Right atrium auricular region (tissue), 2 donors: ENCODE measurements around the gene IMP4. TPM values are rescaled to one million over a fixed set of nuclear protein-coding genes. Genes with fewer than 3 reads are reported as not detected.

Experiments
- DNase-seq: peaks from one replicate; pipeline ENCODE4 v3.0.0-alpha.2; 2019; ENCODE audit warnings: low spot score
- H3K27ac ChIP-seq, 2 donors: fragments of 200-600 bp; sonication (generic); 1 replicate in 1 of 2; 2 replicates in 1 of 2; pipeline ENCODE4 v1.5.1; 2016 to 2019
- H3K27me3 ChIP-seq, 2 donors: fragments of 200-600 bp; sonication (generic); one replicate each; pipeline versions ENCODE4 v1.5.1 to v1.6.0; 2017 to 2019
- H3K36me3 ChIP-seq: fragments of 200-600 bp; sonication (generic); one replicate; pipeline ENCODE4 v1.5.1; 2016
- H3K4me1 ChIP-seq, 2 donors: fragments of 200-600 bp; sonication (generic); one replicate each; pipeline versions ENCODE4 v1.5.1 to v1.6.0; 2017 to 2019
- H3K4me3 ChIP-seq, 2 donors: fragments of 200-600 bp; sonication (generic); 1 replicate in 1 of 2; 2 replicates in 1 of 2; pipeline ENCODE4 v1.5.1; 2017 to 2019; ENCODE audit warnings: mild to moderate bottlenecking in 1 of 2, moderate library complexity in 1 of 2
- H3K9me3 ChIP-seq, 2 donors: fragments of 200-600 bp; sonication (generic); one replicate each; pipeline ENCODE4 v1.5.1; 2019
- total RNA-seq, 2 donors: library from RNA; depleted of rRNA; stranded (reverse); fragments of >200 nt; gene quantifications; one replicate each; pipeline ENCODE4 v1.1.0, GENCODE V29; 2016
- TF ChIP-seq, protein P1 (sequence below), 2 donors: fragments of 200-600 bp; sonication (generic); IDR thresholded peaks; one replicate each; pipeline ENCODE4 v1.5.1; 2019; ENCODE audit warnings: antibody characterized with exemption in 2 of 2

The IMP4 gene
- total RNA-seq, 2 donors from 2014 or later: 66.6 to 86.9 TPM

GRCh38 chr2:130373808-130374365 is 31.2 kb downstream of the IMP4 start:
- no peak for DNase-seq
- no peaks in the 10 kb centered on the region for H3K27me3 ChIP-seq
- H3K4me3 ChIP-seq: peak overlapping the region in 1 of 2 donors; percentile 92
- TF ChIP-seq, protein P1, sequence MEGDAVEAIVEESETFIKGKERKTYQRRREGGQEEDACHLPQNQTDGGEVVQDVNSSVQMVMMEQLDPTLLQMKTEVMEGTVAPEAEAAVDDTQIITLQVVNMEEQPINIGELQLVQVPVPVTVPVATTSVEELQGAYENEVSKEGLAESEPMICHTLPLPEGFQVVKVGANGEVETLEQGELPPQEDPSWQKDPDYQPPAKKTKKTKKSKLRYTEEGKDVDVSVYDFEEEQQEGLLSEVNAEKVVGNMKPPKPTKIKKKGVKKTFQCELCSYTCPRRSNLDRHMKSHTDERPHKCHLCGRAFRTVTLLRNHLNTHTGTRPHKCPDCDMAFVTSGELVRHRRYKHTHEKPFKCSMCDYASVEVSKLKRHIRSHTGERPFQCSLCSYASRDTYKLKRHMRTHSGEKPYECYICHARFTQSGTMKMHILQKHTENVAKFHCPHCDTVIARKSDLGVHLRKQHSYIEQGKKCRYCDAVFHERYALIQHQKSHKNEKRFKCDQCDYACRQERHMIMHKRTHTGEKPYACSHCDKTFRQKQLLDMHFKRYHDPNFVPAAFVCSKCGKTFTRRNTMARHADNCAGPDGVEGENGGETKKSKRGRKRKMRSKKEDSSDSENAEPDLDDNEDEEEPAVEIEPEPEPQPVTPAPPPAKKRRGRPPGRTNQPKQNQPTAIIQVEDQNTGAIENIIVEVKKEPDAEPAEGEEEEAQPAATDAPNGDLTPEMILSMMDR (IDR thresholded peaks at IDR 0.05): no peak
- peaks cover 0 to 34% of the 10 kb centered on the region in 2 donors for H3K4me1 ChIP-seq
- H3K36me3 ChIP-seq: no peaks in the 10 kb centered on the region
- no peaks in the 10 kb centered on the region for H3K9me3 ChIP-seq
- peak overlapping the region in 1 of 2 donors; percentile 9 for H3K27ac ChIP-seq

GRCh38 chr2:130374587-130375290 is 32.0 kb downstream of the IMP4 start:
- TF ChIP-seq, protein P1 (IDR thresholded peaks at IDR 0.05): no peak
- DNase-seq: no peak
- Histone ChIP-seq H3K9me3 (no peaks in the 10 kb centered on the region), H3K4me3 (no peak overlapping the region), H3K27ac (peak overlapping the region in 1 of 2 donors; percentile 10), H3K36me3 (no peaks in the 10 kb centered on the region), H3K27me3 (no peaks in the 10 kb centered on the region), H3K4me1 (peaks cover 0 to 36% of the 10 kb centered on the region in 2 donors)

- TF ChIP-seq, protein P1 (IDR thresholded peaks at IDR 0.05): no peak
- no peaks in the 10 kb centered on the region for H3K27me3 ChIP-seq
- peaks cover 0 to 43% of the 10 kb centered on the region in 2 donors for H3K4me1 ChIP-seq
- no peaks in the 10 kb centered on the region for H3K9me3 ChIP-seq
- no peak for DNase-seq
- H3K36me3 ChIP-seq: no peaks in the 10 kb centered on the region
- no peak overlapping the region for H3K4me3 ChIP-seq
- peak overlapping the region in 1 of 2 donors; percentile 10 for H3K27ac ChIP-seq
Observed at GRCh38 chr2:130375291-130376266, 32.9 kb downstream of the IMP4 start.

DNA sequence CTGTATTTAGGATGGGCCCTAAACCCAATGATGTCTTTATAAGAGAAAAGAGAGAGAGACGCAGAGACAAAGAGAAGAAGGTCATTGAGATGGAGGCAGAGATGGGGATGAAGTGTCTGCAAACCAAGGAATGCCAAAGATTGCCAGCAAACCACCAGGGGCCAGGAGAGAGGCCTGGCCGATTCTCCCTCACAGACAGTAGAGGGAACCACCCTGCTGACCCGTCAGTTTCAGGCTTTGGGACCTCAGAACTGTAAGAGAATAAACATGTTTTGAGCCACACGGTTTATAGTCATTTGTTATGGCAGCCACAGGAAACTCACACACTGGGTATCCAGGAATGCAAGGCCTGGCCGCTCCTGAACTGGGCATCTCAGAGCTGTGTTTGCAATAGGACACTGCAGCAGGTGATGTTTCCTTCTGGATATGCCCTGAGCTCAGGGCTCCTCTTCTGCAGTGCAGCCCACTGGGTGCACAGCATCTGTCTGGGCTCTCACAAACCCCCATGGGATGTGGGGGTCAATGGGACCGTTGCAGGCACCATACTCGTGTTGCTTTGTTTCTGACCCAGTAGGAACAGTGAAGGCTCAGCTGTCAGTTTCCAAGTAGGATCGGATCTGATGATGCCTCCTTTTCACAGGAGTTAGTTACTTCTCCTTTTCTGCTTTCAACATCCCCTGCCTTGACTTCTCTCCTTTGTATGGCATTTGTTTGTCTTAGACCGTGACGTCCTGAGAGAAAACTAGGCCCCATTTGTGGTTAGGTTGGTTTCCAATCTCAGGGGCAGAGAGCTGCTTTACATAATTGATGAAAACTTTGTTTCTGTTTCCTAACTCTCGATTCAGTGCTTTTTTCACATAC is 34.0 kb downstream of the IMP4 start:
- TF ChIP-seq, protein P1 (IDR thresholded peaks at IDR 0.05): no peak

GRCh38 chr2:130377491-130377890 is 34.8 kb downstream of the IMP4 start:
- TF ChIP-seq, protein P1 (IDR thresholded peaks at IDR 0.05): no peak
- Histone ChIP-seq H3K36me3 (no peaks in the 10 kb centered on the region), H3K27ac (no peak overlapping the region), H3K4me3 (no peak overlapping the region), H3K27me3 (no peaks in the 10 kb centered on the region), H3K9me3 (no peaks in the 10 kb centered on the region), H3K4me1 (peaks cover 0 to 33% of the 10 kb centered on the region in 2 donors)
- no peak for DNase-seq

More for the DNA sequence above, 34.0 kb downstream of the IMP4 start:
- peaks cover 0 to 33% of the 10 kb centered on the region in 2 donors for H3K4me1 ChIP-seq
- no peaks in the 10 kb centered on the region for H3K27me3 ChIP-seq
- no peaks in the 10 kb centered on the region for H3K9me3 ChIP-seq
- no peaks in the 10 kb centered on the region for H3K36me3 ChIP-seq
- H3K4me3 ChIP-seq: no peak overlapping the region
- no peak for DNase-seq
- no peak overlapping the region for H3K27ac ChIP-seq
